ENCODE measurements around the gene MX2.

MX2 gene

DNA sequence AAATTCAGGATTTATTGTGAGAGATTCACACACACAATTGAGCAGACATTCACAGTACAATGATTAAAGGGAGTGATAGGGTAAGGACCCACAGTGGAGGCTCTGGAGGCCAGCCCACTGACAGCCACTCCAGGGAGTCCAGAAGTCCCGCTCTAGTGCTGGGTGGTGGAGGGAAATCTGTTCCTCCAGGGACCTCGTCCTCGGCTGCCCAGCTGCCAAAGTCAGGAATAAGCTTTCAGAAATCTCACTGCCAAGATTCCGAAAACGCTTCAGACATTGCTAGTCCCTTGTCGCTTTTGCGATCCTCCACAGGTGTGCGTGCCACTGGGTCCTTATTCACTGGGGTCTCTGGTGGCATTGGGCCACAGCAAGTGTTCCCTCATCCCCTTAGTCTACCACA is 66.5 kb downstream of the MX2 start:
- no peak overlapping the region for H3K4me3 ChIP-seq (ENCODE audit: low read depth, low read length)
- no peak for DNase-seq (ENCODE audit: low read depth)

DNA sequence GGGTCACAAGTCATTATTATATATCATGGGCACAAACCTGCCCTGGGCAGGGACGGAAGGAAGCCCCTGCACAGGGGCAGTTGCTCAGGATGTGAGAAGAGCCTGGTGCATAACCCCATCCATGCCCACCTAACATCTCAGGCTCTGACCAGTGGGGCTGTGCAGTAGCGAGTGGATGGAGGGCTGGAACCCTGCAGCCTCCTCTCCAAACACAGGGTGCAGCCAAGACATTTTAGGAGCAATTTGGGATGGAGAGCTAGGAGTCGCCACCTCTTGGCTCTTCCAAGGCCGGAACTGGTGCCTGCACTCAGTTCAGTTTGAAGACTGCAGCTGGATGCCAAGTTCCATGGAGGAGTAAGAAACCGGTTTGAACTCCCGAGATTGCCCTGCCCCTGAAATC is 67.0 kb downstream of the MX2 start:
- DNase-seq (ENCODE audit: low read depth): no peak
- no peak overlapping the region for H3K4me3 ChIP-seq (ENCODE audit: low read depth, low read length)

DNA sequence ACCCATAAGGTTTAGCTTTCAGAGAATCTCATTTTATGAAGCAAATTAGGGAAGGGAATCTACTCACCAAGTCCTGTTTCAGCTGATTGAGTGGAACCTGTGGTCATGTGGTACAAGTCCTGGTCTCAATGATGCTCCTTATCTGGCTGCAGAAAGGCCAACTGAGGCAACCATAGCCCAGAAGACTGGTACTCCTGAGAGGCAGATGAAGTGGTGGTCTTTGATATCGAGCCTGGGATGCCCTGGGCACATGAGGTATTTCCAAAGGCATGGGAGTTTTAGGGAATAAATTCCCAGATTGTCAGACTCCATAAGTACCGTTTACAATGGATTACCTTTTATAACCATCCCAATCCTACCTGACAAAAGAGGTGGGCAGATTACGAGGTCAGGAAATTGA is 67.5 kb downstream of the MX2 start:
- no peak overlapping the region for H3K4me3 ChIP-seq (ENCODE audit: low read depth, low read length)
- DNase-seq (ENCODE audit: low read depth): no peak

DNA sequence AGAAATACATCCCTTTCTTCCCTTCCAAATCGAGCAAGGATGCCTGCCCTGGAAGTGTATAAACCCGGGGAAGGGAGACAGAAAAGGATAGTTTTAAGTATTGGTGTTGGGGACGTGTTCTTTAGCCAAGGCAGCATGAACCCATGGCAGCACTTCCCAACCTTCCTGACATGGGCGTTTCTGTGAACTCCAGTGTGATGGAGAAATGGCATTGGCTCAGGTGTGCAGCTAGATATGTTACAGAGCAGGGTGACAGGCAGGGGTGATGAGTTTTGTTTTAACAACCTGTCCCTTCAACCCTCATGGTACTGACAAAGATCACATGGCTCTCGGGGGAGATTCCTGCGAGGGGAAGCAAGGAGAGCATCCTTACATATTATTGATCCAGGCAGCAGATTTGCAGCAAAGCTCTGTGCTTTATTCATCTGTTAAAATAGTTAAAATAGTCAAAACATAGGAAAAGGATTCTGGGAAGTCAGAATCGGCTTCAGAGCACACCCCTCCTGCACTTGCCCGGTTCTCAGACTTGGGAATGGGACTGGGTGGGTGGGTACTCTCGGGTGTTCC is 68.2 kb downstream of the MX2 start:
- DNase-seq (ENCODE audit: low read depth): no peak
- no peak overlapping the region for H3K4me3 ChIP-seq (ENCODE audit: low read depth, low read length)

DNA sequence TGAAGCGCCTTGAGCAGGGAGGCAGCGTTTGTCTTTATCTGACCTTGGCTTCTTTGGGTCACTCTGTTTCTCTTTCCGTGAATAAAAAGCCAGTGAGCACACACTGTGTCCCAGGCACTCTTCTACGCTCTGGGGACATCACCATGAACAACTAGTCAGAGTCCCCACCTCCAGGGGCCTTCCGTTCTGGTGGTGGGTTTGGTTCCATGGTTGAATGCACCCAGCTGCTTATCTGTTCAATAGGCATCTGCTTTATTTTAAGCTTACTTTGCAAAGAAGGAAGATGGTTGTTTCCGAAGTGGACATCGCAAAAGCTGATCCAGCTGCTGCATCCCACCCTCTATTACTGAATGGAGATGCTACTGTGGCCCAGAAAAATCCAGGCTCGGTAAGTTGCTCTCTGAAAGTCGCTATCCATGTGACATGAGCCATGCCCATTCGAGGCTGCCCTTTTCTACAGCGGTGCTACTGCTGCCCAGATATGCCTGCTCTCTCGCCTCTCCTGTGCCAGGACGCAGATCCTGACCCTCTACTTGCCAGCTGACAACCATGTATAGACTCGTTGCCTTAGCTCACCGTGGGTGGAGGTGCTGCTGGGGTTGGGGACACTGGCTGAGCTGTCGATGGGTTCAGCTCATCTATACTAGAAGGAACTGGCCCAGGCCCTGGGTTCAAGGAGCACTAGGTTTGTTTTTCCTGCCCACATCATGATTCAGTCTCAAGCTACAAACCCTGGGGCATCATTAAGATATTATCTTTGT is 70.1 kb downstream of the MX2 start:
- no peak overlapping the region for H3K4me3 ChIP-seq (ENCODE audit: low read depth, low read length)
- no peak for DNase-seq (ENCODE audit: low read depth)

DNA sequence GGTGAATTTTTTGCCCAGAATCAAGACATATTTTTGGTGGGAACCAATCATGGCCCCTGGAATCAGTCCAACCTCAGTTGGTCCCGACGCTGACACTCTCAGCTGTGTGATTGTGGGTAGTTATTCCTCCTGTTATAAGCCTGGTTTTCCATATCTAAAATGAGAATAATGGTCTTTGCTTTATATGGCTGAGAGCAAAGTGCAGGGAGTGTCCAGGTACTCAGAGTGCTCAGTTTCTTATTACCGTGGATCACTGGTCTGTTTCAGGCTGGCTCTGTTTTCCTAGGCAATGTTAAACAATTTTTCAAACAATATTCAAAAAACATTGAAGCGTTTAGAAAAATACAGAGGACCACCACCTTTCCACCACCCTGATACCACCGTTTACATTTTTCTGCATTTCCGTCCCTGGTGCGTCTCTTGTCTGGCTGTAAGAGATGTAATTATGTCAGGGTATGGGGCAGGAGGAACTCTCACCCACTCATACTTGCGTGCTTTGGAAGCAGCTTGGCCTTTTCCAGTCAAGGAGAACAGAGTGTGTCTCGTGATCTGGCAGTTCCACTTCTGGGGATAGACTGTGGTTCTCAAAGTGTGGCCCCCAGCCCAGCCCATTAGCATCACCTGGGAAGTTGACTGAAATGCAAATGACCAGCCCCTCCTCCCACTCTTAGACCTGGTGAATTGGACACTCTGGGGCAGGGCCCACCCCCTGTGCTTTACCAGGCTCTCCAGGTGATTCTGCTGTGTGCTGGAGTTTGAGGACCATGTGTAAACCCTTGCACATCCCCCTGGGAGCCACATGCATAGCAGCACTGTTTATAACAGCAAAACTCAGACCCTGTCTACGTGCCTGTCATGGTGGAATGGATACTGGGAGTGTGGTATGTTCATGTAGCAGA is 71.0 kb downstream of the MX2 start:
- H3K4me3 ChIP-seq (ENCODE audit: low read depth, low read length): no peak overlapping the region
- DNase-seq (ENCODE audit: low read depth): no peak

DNA sequence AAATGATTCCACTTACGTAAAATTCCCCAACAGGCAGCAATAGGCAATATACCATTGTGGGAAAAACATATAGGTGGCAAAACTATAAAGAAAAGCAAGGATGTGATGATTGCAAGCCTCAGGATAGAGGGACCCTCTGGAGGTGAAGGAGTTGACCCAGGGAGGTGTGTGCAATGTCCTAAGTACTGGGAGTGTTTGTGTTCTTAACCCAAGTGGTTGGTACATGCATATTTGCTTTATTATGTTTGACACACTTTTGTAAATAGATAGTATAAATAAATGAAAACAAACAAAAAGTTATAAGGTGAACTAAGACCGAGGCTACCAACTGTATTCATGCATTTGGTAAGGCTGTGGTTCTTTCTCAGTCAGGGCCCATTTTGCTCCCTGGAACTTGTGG is 71.7 kb downstream of the MX2 start:
- DNase-seq (ENCODE audit: low read depth): no peak
- H3K4me3 ChIP-seq (ENCODE audit: low read depth, low read length): no peak overlapping the region

DNA sequence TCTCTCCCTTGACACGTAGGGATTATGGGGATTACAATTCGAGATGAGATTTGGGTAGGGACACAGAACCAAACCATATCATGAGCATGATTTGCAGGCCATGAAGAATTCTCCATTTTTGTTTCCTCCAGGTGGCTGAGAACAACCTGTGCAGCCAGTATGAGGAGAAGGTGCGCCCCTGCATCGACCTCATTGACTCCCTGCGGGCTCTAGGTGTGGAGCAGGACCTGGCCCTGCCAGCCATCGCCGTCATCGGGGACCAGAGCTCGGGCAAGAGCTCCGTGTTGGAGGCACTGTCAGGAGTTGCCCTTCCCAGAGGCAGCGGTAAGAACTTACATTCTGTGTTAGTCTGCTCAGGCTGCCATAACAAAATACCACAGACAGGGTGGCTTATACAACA is 73.9 kb downstream of the MX2 start:
- DNase-seq (ENCODE audit: low read depth): no peak
- no peak overlapping the region for H3K4me3 ChIP-seq (ENCODE audit: low read depth, low read length)

DNA sequence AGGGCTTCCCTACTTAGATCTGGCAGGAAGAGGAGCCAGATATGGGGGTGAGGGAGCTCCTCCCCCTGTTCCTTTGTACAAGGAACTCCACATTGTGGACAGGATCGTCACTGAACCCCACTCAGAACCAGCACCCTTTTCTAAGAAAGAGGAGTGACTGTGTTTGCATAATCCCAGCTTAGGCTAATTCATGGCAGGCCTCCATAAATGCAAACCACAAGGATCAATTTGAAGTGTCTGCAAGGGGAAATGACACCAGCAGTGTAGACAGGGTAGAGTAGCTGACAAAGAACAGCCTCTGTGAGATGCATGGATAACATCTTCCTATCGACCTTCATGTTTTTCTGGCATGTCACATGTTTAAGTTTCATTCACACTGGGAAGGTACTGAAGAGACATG is 75.9 kb downstream of the MX2 start:
- no peak for DNase-seq (ENCODE audit: low read depth)
- no peak overlapping the region for H3K4me3 ChIP-seq (ENCODE audit: low read depth, low read length)

DNA sequence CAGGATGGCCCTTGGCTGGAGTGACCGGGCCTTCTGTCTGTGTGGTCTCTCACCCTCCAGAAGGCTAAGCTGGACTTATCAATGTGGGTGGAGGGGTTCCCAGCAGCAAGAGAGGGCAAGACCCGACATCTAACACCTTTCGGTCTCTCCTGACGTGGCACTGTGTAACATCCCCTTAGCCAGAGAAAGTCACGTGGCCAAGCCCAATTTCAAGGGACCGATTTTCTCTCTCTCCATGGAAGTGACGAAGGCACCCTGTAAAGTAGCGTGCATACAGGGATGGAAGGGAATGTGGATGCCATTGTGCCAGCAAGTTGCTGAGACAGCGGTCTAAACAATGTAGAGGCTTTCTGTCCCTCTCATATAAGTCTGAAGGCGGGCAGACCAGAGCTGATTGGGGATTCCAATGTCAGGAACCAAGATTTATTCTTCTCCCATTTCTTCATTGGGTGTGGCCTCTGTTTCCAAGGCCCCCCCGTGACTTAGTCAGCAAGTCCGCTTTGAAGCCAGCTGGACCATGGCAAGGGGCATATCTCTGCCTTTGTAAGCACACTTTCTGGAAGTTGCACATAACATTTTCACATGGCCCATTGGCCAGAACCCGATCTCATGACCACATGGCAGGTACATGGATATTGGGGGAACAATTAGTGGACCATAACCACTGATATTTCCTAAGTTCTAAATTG is 76.7 kb downstream of the MX2 start:
- no peak for DNase-seq (ENCODE audit: low read depth)
- H3K4me3 ChIP-seq (ENCODE audit: low read depth, low read length): no peak overlapping the region

DNA sequence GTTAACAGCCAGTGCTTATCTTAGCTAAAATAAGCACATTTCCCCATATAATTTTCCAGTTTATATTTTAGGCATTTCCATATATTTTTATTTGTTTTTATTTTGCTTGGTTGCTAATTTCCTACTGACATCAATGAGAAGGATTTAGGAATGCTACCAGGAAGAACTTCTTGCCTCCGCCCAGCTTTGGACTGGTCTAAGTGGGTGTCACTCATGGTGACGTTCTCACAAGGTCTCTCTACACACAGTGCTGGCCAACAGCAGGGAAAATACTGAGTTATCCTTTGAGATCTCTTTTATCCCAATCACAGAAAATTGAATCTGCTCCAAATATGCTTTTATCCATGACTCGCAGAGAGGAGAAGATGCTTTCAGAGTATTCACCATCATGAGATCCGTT is 77.4 kb downstream of the MX2 start:
- DNase-seq (ENCODE audit: low read depth): no peak
- no peak overlapping the region for H3K4me3 ChIP-seq (ENCODE audit: low read depth, low read length)

DNA sequence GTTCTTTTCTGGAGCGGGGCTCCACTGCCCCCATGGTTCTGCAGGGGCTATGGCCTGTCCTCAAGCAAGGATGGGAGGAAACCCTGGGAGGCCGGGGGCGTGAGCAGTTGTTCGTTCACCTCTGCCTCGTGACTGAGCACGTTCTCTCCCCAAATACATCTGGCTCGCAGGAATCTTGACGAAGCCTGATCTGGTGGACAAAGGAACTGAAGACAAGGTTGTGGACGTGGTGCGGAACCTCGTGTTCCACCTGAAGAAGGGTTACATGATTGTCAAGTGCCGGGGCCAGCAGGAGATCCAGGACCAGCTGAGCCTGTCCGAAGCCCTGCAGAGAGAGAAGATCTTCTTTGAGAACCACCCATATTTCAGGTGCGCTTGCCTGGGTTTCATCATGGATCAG is 79.7 kb downstream of the MX2 start:
- DNase-seq (ENCODE audit: low read depth): no peak
- H3K4me3 ChIP-seq (ENCODE audit: low read depth, low read length): no peak overlapping the region

DNA sequence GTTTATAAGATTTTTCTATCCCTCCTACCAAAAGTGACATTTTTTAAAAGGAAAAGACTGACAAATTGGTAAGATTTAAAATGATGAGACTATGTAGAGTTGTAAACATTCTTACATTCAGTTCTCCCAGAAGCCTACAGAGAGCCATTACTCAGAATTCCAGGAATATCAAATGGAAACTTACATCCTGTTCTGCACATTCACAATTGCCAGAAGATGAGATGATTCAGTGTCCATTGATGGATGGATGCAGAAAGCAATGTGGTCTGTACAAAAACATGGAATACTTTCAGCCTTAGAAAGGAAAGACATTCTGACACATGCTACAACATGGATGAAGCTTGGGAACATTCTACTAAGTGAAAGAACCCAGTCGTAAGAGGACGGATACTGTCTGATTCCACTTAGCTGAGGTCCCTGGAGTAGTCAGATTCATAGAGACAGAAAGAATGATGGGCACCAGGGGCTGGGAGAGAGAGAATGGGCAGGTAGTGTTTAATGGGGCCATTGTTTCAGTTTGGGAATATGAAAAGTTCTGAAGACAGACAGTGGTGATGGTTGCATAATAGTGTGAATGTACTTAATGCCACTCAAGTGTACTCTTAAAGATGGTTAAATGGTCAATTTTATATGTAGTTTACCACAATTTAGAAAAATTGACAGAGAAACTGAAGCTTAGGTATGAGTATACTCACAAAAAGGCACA is 80.8 kb downstream of the MX2 start:
- no peak overlapping the region for H3K4me3 ChIP-seq (ENCODE audit: low read depth, low read length)
- no peak for DNase-seq (ENCODE audit: low read depth)

DNA sequence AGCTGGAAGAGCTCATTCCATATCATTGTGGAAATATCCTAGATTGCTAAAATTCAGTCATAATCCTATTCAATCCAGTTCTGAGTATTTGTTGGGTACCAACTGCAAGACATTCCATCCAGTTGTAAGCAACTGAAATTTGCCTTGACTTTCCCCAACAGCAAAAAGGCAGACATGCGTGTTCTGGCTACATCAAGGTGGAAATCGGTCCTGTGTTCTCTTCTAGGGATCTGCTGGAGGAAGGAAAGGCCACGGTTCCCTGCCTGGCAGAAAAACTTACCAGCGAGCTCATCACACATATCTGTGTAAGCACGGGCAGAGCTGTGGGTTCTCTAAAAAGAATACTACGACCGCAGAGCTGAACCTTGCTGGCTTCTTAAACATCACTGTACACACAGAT is 81.7 kb downstream of the MX2 start:
- H3K4me3 ChIP-seq (ENCODE audit: low read depth, low read length): no peak overlapping the region
- DNase-seq (ENCODE audit: low read depth): no peak

DNA sequence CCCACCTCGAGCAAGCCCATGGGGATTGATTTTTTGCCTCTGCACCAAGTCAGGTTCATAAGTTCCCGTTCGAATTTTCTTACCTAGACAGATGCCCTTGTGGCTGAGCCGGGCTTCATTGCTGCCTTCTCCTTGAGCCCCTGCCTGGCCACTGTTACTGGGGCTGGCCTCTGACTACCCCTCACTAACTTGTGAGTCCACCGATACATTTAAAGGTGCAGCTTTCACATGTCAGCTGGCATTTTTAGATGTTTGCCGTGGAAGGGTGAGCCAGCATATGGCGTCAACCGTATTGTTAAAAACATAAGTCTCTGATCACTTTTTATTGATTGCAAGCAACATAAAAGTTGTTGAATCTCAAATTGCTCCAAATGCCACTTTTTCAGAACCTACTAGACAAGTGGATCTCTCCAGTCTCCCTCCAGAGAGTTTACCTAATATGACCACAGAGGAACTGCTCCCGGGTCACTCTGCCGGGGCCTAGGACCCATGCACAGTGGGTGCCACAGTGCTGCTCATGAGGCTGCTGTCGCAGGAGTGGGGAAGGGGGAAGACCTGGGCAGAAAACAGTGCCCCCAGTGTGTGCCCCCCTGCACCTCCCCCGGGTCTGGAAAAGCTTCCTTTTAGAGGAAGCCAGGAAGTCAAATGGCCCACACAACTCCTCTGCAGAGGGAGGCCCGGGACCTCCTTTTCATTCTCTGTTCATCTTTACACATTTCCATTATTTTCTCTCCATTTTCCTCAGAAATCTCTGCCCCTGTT is 83.1 kb downstream of the MX2 start:
- DNase-seq (ENCODE audit: low read depth): no peak
- H3K4me3 ChIP-seq (ENCODE audit: low read depth, low read length): no peak overlapping the region

DNA sequence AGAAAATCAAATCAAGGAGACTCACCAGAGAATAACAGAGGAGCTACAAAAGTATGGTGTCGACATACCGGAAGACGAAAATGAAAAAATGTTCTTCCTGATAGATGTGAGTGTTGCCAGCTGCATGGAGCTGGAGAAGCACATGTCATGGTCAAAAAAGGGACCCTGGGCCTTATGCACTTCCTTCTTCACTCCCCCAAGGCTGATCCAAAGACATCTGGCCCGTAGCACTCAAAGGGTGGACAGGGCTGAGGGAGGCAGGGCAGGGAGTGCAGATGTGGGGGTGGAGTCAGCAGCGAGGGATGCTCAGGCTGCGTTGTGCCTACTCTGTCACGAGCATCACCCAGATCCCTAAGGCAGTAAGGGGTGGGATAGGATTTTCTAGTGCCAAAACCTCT is 83.6 kb downstream of the MX2 start:
- no peak overlapping the region for H3K4me3 ChIP-seq (ENCODE audit: low read depth, low read length)
- no peak for DNase-seq (ENCODE audit: low read depth)

DNA sequence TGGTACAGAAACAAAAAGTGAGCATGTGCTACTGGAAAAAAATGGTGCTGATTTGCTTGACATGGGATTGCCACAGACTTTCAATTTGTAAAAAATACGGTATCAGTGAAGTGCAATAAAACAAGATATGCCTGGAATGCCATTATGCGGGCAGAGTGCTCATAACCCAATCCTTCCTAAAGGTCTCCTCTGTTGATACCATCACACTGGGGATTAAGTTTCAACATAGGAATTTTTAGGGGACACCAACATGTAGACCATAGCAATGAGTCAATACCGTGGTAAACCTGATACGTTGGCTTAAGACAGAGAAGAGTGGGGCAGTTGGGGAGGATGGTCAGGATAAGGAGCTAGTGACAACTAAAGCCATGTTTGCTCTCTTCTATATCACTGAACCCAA is 84.8 kb downstream of the MX2 start:
- DNase-seq (ENCODE audit: low read depth): no peak
- no peak overlapping the region for H3K4me3 ChIP-seq (ENCODE audit: low read depth, low read length)

DNA sequence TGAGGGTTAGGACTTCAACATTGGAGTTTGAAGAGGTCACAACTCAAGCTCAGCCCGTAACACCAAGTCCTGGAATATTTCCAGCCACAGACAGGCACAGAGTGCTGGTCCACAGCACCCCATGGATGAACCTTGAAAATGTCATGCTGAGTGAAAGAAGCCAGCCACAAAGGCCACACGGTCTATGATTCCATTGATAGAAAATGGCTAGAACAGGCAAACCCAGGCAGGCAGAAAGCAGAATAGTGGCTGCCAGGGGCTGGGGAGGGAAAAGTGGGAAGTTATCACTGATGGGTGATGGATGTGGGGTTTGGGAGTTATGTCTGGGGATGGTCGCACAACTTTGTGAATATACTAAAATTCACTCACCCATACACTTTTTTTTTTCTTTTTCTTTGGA is 85.5 kb downstream of the MX2 start:
- no peak overlapping the region for H3K4me3 ChIP-seq (ENCODE audit: low read depth, low read length)
- DNase-seq (ENCODE audit: low read depth): no peak

DNA sequence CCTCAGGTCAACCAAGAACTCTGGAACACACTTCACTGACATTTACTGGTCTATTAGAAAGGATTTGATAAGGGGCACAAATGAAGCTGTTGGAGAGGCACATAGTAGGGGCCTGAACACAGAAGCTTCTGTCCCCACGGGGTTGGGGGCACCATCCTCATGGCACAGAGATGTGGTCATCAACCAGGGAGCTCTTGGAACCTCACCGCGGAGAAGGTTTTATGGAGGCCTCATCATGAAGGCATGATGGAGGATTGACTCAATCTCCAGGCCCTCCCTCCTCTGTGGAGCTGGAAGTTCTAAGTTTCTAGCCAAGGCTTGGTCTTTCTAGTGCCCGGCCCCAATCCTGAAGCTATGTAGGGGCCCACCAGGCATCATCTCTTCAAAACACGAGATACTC is 87.8 kb downstream of the MX2 start:
- no peak overlapping the region for H3K4me3 ChIP-seq (ENCODE audit: low read depth, low read length)
- DNase-seq (ENCODE audit: low read depth): no peak

All from skeletal muscle cell (primary cell).